OCI-LY1 (cell line): Measurements from ENCODE around the gene UIMC1.

Source experiments
- H2AFZ ChIP-seq: fragments of 200-600 bp; sonication (generic), shearing (Covaris generic); 2 replicates; pipeline ENCODE4 v1.6.0; 2014; ENCODE audit warnings: antibody characterized with exemption, mild to moderate bottlenecking, low read length
- H3F3A ChIP-seq: fragments of 200-600 bp; sonication (generic), shearing (Covaris generic); 2 replicates; pipeline ENCODE4 v1.6.0; 2014; ENCODE audit warnings: mild to moderate bottlenecking, antibody characterized with exemption, low read length, moderate library complexity; ENCODE audit not compliant: insufficient read depth
- H3K27ac ChIP-seq: fragments of 200-600 bp; sonication (generic); 2 replicates; pipeline ENCODE4 v1.5.1; 2014; ENCODE audit warnings: low read length, mixed run types, mild to moderate bottlenecking, low read depth; ENCODE audit not compliant: poor library complexity, severe bottlenecking
- H3K27me3 ChIP-seq: fragments of 200-600 bp; sonication (generic); 2 replicates; pipeline ENCODE4 v1.6.0; 2014; ENCODE audit warnings: antibody characterized with exemption, mild to moderate bottlenecking, low read length, moderate library complexity; ENCODE audit not compliant: insufficient read depth
- H3K36me3 ChIP-seq: fragments of 200-600 bp; sonication (generic); 2 replicates; pipeline ENCODE4 v1.6.1; 2014; ENCODE audit warnings: mild to moderate bottlenecking, antibody characterized with exemption, low read length, moderate library complexity, mixed read lengths; ENCODE audit not compliant: insufficient read depth
- H3K4me1 ChIP-seq: fragments of 200-600 bp; sonication (generic); 2 replicates; pipeline ENCODE4 v1.5.1; 2014; ENCODE audit warnings: mild to moderate bottlenecking, low read length, moderate library complexity; ENCODE audit not compliant: insufficient read depth, severe bottlenecking
- H3K4me2 ChIP-seq: fragments of 200-600 bp; sonication (generic), shearing (Covaris generic); 2 replicates; pipeline ENCODE4 v1.6.1; 2014; ENCODE audit warnings: low read length
- H3K4me3 ChIP-seq: fragments of 200-600 bp; sonication (generic); 2 replicates; pipeline ENCODE4 v1.5.1; 2014; ENCODE audit warnings: low read length, low read depth, mild to moderate bottlenecking, mixed read lengths; ENCODE audit not compliant: poor library complexity, severe bottlenecking
- H3K79me2 ChIP-seq: fragments of 200-600 bp; shearing (Covaris generic); 2 replicates; pipeline ENCODE4 v1.6.1; 2016; ENCODE audit warnings: mixed run types, low read length, mixed read lengths; ENCODE audit not compliant: insufficient read depth
- H3K9ac ChIP-seq: fragments of 200-600 bp; sonication (generic), shearing (Covaris generic); 2 replicates; pipeline ENCODE4 v1.6.1; 2014; ENCODE audit warnings: mild to moderate bottlenecking, low read length, mixed read lengths
- H3K9me2 ChIP-seq: fragments of 200-600 bp; sonication (generic), shearing (Covaris generic); 2 replicates; pipeline ENCODE4 v1.6.1; 2014; ENCODE audit warnings: low read depth, mild to moderate bottlenecking, low read length, mixed read lengths
- H3K9me3 ChIP-seq: fragments of 200-600 bp; shearing (Covaris generic); 2 replicates; pipeline ENCODE4 v1.6.1; 2014; ENCODE audit warnings: low read length, mixed read lengths
- H4K20me1 ChIP-seq: fragments of 200-600 bp; sonication (generic), shearing (Covaris generic); 2 replicates; pipeline ENCODE4 v1.6.0; 2016; ENCODE audit warnings: mild to moderate bottlenecking, low read length; ENCODE audit not compliant: insufficient read depth
- CTCF ChIP-seq: fragments of 200-600 bp; sonication (generic), shearing (Covaris generic); IDR thresholded peaks from 2 replicates; pipeline ENCODE4 v1.5.1; 2017; ENCODE audit warnings: mild to moderate bottlenecking, antibody characterized with exemption, low read length, moderate library complexity, mixed read lengths
- EZH2 ChIP-seq: fragments of 200-600 bp; sonication (generic), shearing (Covaris generic); IDR thresholded peaks from 2 replicates; pipeline ENCODE4 v1.8.0; 2017; ENCODE audit warnings: borderline replicate concordance, mixed run types, mild to moderate bottlenecking, antibody characterized with exemption, low read length, moderate library complexity, mixed read lengths

UIMC1 gene

GRCh38 chr5:176980818-176981217 lies 25.8 kb downstream of the UIMC1 start:
- TF ChIP-seq EZH2 (no peak), CTCF (no peak)
- Histone ChIP-seq H3K79me2 (peaks cover 39% of the 10 kb centered on the region), H3K4me3 (no peak overlapping the region), H2AFZ (no peak overlapping the region), H3K36me3 (peaks cover 55% of the 10 kb centered on the region), H3K9me2 (no peaks in the 10 kb centered on the region), H3K4me2 (no peak overlapping the region), H3K9ac (no peak overlapping the region), H3K4me1 (peaks cover 9% of the 10 kb centered on the region), H3F3A (no peaks in the 10 kb centered on the region), H3K27me3 (no peaks in the 10 kb centered on the region), H3K9me3 (no peaks in the 10 kb centered on the region), H3K27ac (no peak overlapping the region), H4K20me1 (no peaks in the 10 kb centered on the region)

- peaks cover 65% of the 10 kb centered on the region for H3K36me3 ChIP-seq
Measured at GRCh38 chr5:176979669-176980068, 26.9 kb downstream of the UIMC1 start.

GRCh38 chr5:176965633-176966032 lies 40.9 kb downstream of the UIMC1 start:
- TF ChIP-seq EZH2, result no peak
- no peak for TF ChIP-seq CTCF
- Histone ChIP-seq H3K27ac (no peak overlapping the region), H3K9me3 (no peaks in the 10 kb centered on the region), H3K36me3 (peaks cover 57% of the 10 kb centered on the region), H3K27me3 (no peaks in the 10 kb centered on the region), H4K20me1 (no peaks in the 10 kb centered on the region), H3K9ac (no peak overlapping the region), H3K9me2 (no peaks in the 10 kb centered on the region), H3K4me3 (no peak overlapping the region), H3K4me1 (no peaks in the 10 kb centered on the region), H3K79me2 (no peaks in the 10 kb centered on the region), H3F3A (no peaks in the 10 kb centered on the region; the same call in 1 of the 2 replicates), H2AFZ (no peak overlapping the region), H3K4me2 (no peak overlapping the region)

More at GRCh38 chr5:176979669-176980068, 26.9 kb downstream of the UIMC1 start:
- no peaks in the 10 kb centered on the region for H3K4me1 ChIP-seq
- no peaks in the 10 kb centered on the region for H3K9me2 ChIP-seq
- H3K27me3 ChIP-seq, result no peaks in the 10 kb centered on the region
- H2AFZ ChIP-seq, result no peak overlapping the region
- H3K4me2 ChIP-seq, result no peak overlapping the region
- H3K9me3 ChIP-seq, result no peaks in the 10 kb centered on the region
- H3K9ac ChIP-seq, result no peak overlapping the region
- no peaks in the 10 kb centered on the region for H4K20me1 ChIP-seq
- no peaks in the 10 kb centered on the region for H3F3A ChIP-seq
- H3K4me3 ChIP-seq, result no peak overlapping the region
- peaks cover 35% of the 10 kb centered on the region for H3K79me2 ChIP-seq
- TF ChIP-seq EZH2, result no peak
- TF ChIP-seq CTCF, result no peak
- no peak overlapping the region for H3K27ac ChIP-seq
